Pancreas (tissue), 10 donors: ENCODE data around the gene ARHGAP23. TPM values are rescaled to one million over a fixed set of nuclear protein-coding genes. Genes with fewer than 3 reads are reported as not detected.
"Not testable (repeated sequence)": the region's sequence is repeated elsewhere in the genome, so short reads cannot be mapped to it uniquely, and the experiment has no call there.

Experiments used
- ATAC-seq, 4 donors: fragments of 200-7000 bp; cut with Tn5 transposase; one replicate each; pipeline versions ENCODE4 v1.8.0 to v1.9.1; 2020; ENCODE audit warnings: mild to moderate bottlenecking in 4 of 4, moderate library complexity in 4 of 4
- DNase-seq, 6 donors: peaks; one replicate each; pipeline ENCODE4 v3.0.0-alpha.2; 2020
- FAIRE-seq: peaks from 2 replicates; lab custom pipeline; 2012; peaks lifted over from hg19 to GRCh38; lab: Jason Lieb, UNC
- H3K27ac ChIP-seq, 4 donors: fragments of 200-600 bp; sonication (generic); 1 replicate in 3 of 4; 2 replicates in 1 of 4; pipeline versions ENCODE4 v1.5.0 to v1.8.0; 2020
- H3K27me3 ChIP-seq, 4 donors: fragments of 200-600 bp; one replicate each; pipeline ENCODE4 v1.8.0; 2021
- H3K36me3 ChIP-seq, 3 donors: fragments of 200-600 bp; sonication (generic) in 1 of 3; one replicate each; pipeline versions ENCODE4 v1.5.0 to v1.8.0; 2020 to 2021
- H3K4me1 ChIP-seq, 3 donors: fragments of 200-600 bp; one replicate each; pipeline ENCODE4 v1.8.0; 2021
- H3K4me3 ChIP-seq, 4 donors: fragments of 200-600 bp; sonication (generic) in 2 of 4; one replicate each; pipeline versions ENCODE4 v1.5.0 to v1.8.0; 2020 to 2021
- H3K9me3 ChIP-seq, 4 donors: fragments of 200-600 bp; one replicate each; pipeline ENCODE4 v1.8.0; 2021
- CTCF ChIP-seq, 4 donors: fragments of 200-600 bp; sonication (generic) in 3 of 4; IDR thresholded peaks; one replicate each; pipeline versions ENCODE4 v1.5.0 to v1.8.0; 2021; ENCODE audit warnings: antibody characterized with exemption in 4 of 4
- WGBS, 2 donors: extraction: QIAGEN DNeasy Blood & Tissue Kit; methylation state at CpG; one replicate each; pipeline ENCODE4 v1.1.7; 2013; 5-methylcytosine and 5-hydroxymethylcytosine counted together
- intact Hi-C, 3 donors: fragments of 100-400 bp; cut with DNase I; formaldehyde crosslinking; loops; one replicate each; pipeline versions ENCODE4 v1.11.1 to v1.14.2; 2022
- polyA plus RNA-seq, 2 donors: library from polyadenylated mRNA; stranded (reverse); fragments of 200-250 nt; gene quantifications; one replicate each; pipeline ENCODE4 v1.2.3, GENCODE V29; 2013
- total RNA-seq, 6 donors: library from RNA; stranded (reverse); fragmentation: NEBNext Ultra II Directional in 4 of 6; extraction: Animal tissue kit (Norgen Biotek cat#: 25700) in 4 of 6; gene quantifications; one replicate each; pipeline versions ENCODE4 v1.2.1 to v1.2.4, GENCODE V29; 2021 to 2023
- donor health status: healthy with polysubstance abuse.
- donor health status: DM: no; HTN: no; CAD: no; lungs with moderate emphysema.
- donor health status: DM: no; HTN: no; CAD: no.
- donor health status: control.
- donor health status: control.
- donor health status: Bipolar disorder and iron deficiency.
- donor health status: DM: yes; HTN: yes; CAD: no.
- donor health status: DM: no; HTN: no; CAD: no.
- donor health status: DM: no; HTN: no; CAD: no.
- donor health status: DM: yes; HTN: yes; CAD: no.

The ARHGAP23 gene
- total and polyA plus RNA-seq, 8 donors = 2.5 to 7.1 (median 3.9) TPM

DNA sequence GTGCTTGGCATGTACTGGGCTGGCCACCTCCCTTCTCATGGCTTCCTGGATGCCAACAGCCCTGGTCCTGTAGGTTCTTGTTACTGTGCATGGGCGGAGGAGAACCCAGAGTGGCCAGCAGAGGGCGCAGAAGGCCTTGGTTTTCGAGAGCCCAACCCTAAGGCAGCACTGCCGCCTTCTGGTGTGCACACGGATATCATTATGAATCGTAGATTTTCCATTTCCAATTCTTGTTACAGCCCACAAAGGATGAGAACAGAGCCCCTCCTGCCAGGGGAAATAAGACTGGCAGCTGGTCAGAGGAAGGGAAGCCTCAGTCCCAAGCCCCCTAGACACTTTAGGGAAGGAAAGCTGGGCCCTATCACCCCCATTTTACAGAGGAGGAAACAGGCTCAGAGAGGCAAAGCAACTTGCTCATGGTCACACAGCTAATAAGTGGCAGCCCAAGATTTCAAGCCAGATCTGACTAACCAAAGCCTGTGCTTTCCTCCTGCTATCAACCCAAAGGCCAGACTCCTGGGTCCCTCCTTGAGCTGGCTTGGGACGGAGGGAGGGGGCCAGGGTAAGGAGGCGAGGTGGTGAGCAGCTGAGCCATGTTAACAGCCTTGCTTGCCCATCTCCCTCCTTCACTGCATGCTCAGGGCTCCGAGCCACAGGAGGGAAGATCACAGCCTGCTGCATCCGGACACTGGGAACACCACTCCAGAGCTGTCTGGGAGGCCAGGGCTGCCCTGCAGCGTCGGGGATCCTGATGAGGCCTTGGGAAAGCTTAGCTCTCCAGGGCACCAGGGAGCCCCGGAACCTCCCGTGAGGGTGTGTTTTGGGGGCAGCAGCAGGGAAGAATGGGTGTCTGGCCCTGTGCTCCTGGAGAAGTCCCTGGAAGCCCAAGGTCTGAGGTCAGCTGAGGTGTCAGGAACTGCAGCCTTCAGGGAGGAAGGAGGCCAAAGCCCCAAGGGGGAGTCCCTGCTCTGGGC is 64.1 kb downstream of the ARHGAP23 start:
- FAIRE-seq = not testable (repeated sequence)
- 44 to 45% methylated on average over 14 of the region's 14 CpGs for WGBS, 2 donors
- intact Hi-C loops = loop anchor here in 2 of 3 donors (5.0 to 10.0 kb wide), 2 partner anchors 170 to 172 kb away; no protein-coding TSS in a partner anchor

GRCh38 chr17:38494152-38494551 is 65.9 kb downstream of the ARHGAP23 start:
- FAIRE-seq, DNase-seq, H3K9me3 ChIP-seq, H3K36me3 ChIP-seq, H3K27ac ChIP-seq, ATAC-seq, H3K27me3 ChIP-seq, H3K4me3 ChIP-seq, H3K4me1 ChIP-seq: not testable (repeated sequence)
- WGBS, 2 donors = 75 to 84% methylated on average over 16 of the region's 16 CpGs
- intact Hi-C loops = loop anchor here in 2 of 3 donors (5.0 to 10.0 kb wide), 2 partner anchors 168 to 171 kb away; no protein-coding TSS in a partner anchor

More for the DNA sequence above, 64.1 kb downstream of the ARHGAP23 start:
- TF ChIP-seq CTCF (IDR thresholded peaks at IDR 0.05) = peak; percentile 35 to 65 (median 52)
- H3K27me3 ChIP-seq, H3K9me3 ChIP-seq, H3K36me3 ChIP-seq, H3K4me3 ChIP-seq, H3K27ac ChIP-seq, H3K4me1 ChIP-seq: not testable (repeated sequence)
- peak; percentile 70 to 97 (median 86) for ATAC-seq
- peak; percentile 85 to 99 (median 94) for DNase-seq

DNA sequence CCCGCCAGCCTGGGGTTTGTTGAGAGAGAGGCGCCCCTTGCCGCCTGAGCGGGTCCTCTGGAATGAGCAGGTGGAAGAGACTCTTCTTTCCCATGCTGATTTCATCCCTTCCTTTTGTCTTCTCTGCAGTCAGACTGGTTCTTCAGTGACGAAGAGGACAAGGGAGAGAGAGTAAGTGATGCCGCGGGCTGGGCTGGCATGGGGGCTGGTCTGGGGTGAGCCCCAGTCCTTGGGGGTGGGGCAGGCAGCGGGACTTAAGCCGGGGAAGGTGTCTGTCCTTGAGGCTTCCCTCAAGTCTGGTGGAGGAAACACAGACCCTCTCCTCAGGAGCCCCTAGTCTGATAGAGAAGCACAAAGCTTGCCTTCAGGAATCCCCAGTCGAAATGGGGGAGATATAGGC is 69.4 kb downstream of the ARHGAP23 start:
- intact Hi-C loops = loop anchor here in 1 of 3 donors (10.0 kb wide), 1 partner anchor 167 kb away; no protein-coding TSS in a partner anchor
- not testable (repeated sequence) for H3K36me3 ChIP-seq, DNase-seq, H3K4me1 ChIP-seq, ATAC-seq, FAIRE-seq, H3K27ac ChIP-seq, H3K9me3 ChIP-seq, H3K4me3 ChIP-seq, H3K27me3 ChIP-seq
- 88% methylated on average over 9 to 10 of the region's 10 CpGs for WGBS, 2 donors

GRCh38 chr17:38498353-38498752 is 70.1 kb downstream of the ARHGAP23 start:
- Histone ChIP-seq H3K36me3 (no peaks in the 10 kb centered on the region), H3K4me1 (no peaks in the 10 kb centered on the region), H3K4me3 (no peak overlapping the region), H3K27ac (no peak overlapping the region), H3K9me3 (no peaks in the 10 kb centered on the region), H3K27me3 (no peaks in the 10 kb centered on the region)
- FAIRE-seq (no peak), DNase-seq (no peak), ATAC-seq (no peak)
- TF ChIP-seq CTCF (IDR thresholded peaks at IDR 0.05) = no peak
- intact Hi-C loops = loop anchor here in 1 of 3 donors (10.0 kb wide), 1 partner anchor 166 kb away; no protein-coding TSS in a partner anchor
- 75 to 83% methylated on average over 10 to 14 of the region's 14 CpGs for WGBS, 2 donors

DNA sequence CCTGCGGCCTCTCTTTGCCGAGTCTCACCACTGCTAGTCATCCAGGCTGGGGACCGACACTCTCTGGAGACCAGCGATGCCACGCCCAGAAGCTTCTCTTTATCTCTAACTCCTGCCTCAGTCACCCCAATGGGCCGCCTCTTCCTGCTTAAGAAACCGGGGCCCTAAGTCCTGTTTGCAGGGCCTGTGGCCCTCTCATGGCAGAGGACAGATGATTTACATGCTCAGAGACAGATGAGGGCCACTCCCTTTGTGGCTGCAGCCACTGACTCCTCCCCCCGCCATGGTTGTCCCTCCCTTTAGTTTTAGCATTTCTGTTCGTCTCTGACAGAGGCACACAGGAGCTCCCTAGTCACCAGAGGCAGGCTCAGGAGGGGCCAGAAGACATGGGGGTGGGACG is 71.0 kb downstream of the ARHGAP23 start:
- not testable (repeated sequence) for H3K27me3 ChIP-seq, FAIRE-seq, H3K36me3 ChIP-seq, H3K4me3 ChIP-seq, H3K27ac ChIP-seq, H3K4me1 ChIP-seq, DNase-seq, ATAC-seq, H3K9me3 ChIP-seq
- 67 to 73% methylated on average over 10 of the region's 10 CpGs for WGBS, 2 donors
- intact Hi-C loops = loop anchor here in 1 of 3 donors (10.0 kb wide), 1 partner anchor 166 kb away; no protein-coding TSS in a partner anchor

DNA sequence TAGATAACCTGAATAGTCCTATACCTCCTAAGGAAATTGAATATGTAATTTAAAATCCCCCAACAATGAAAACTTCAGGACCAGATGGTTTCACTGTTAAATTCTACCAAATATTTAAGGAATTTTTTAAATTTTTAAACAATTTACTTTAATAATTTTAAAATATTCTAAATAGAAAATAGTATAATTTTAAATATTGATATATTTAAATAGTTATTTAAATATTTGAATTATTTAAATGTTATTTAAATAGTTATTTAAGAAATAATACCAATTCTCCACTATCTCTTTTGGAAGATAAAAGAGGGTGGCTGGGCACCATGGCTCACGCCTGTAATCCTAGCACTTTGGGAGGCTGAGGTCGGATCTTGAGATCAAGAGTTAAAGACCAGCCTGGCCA is 73.5 kb downstream of the ARHGAP23 start:
- H3K9me3 ChIP-seq, DNase-seq, H3K36me3 ChIP-seq, ATAC-seq, intact Hi-C loops, H3K27me3 ChIP-seq, FAIRE-seq, H3K4me1 ChIP-seq, H3K27ac ChIP-seq, H3K4me3 ChIP-seq: not testable (repeated sequence)
- 85% methylated on average over 2 of the region's 2 CpGs for WGBS, 2 donors

DNA sequence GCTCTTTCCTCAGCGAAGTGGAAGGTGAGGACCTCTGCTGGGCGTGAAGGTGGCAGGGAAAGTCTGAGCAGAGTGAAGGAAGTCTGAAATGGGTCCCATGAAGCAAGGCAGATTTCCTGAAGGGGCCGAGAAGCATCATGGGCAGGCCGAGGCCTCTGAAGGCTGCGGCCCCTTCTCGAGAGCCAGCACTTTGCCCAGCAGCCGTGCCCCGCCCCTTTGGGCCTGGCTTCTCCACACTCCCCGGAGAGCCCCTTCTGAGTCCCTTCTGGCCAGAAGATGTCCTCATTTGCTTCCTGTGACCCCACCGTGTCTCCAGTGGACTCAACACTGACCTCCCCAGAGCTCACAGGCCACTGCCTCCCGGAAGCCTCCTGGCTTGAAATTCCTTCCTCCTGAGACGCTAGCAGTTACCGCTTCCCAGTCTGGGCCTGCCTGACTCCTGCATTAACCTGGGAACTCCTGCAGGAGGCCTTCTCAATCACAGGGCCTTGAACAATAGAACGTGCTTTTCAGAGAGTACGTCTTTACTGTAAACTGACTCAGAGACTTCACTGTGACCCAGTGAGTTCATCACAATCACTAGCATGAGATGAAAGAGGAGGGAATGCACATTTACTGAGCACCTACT is 75.1 kb downstream of the ARHGAP23 start:
- H3K27me3 ChIP-seq, intact Hi-C loops, ATAC-seq, H3K4me1 ChIP-seq, H3K4me3 ChIP-seq, H3K27ac ChIP-seq, DNase-seq, H3K36me3 ChIP-seq, H3K9me3 ChIP-seq, FAIRE-seq: not testable (repeated sequence)
- WGBS, 2 donors = 86 to 91% methylated on average over 10 to 15 of the region's 15 CpGs
